GM12891 (cell line): ENCODE measurements around the gene APMAP.
"Not testable (repeated sequence)": the region's sequence is repeated elsewhere in the genome, so short reads cannot be mapped to it uniquely, and the experiment has no call there.

ENCODE experiments used
- POLR2A ChIP-seq: IDR thresholded peaks from 2 replicates; pipeline ENCODE4 v1.6.1; 2011; ENCODE audit warnings: low read depth, low read length, control low read depth
- POLR2AphosphoS5 ChIP-seq: IDR thresholded peaks from 2 replicates; pipeline ENCODE4 v1.6.1; 2011; ENCODE audit warnings: low read depth, low read length, control low read depth

DNA sequence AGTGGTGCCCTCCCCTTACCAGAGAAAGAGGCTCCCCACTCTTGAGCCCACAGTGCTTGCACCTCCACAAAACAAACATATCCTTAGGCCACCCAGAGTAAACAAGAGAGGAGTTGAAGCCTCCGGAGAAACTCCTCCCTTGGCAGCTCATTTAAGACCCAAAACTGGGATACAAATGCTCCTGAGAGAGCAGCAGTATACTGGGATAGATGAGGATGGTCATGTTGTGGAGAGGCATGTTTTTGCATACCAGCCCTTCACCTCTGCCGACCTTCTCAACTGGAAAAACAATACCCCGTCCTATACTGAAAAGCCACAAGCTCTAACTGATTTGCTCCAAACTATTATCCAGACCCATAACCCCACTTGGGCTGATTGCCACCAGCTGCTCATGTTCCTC is 71.8 kb downstream of the APMAP start:
- not testable (repeated sequence) for TF ChIP-seq POLR2A, POLR2AphosphoS5
